ENCODE measurements around the gene ANKS1A.

DNA sequence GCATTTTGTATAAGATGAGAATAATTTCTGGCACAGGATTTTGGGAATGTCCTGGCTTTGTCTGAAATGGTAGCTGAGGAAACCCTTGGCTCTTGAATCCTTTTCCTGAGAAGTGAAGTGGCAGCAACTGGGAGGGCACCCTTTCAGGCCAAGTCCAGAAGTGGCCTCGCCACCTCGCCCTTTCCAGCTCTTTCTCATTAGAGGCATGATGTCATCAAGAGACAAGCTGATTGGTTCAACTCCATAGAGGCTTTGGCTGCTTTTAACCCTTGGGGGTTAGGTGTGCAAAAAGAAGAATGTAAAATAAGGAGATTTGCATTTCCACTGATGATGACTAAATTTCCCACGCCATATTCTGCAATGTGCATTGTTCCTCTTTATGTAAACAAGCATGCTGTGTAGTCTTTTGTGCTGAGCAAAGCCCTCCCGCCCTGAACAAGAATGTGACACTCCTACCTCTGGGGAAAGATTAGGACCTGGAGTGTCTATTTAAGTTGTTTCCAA is 135.5 kb downstream of the ANKS1A start:
- no peak for TF ChIP-seq EZH2 (IDR thresholded peaks at IDR 0.05; ENCODE audit: low read depth)
- TF ChIP-seq, protein P1, sequence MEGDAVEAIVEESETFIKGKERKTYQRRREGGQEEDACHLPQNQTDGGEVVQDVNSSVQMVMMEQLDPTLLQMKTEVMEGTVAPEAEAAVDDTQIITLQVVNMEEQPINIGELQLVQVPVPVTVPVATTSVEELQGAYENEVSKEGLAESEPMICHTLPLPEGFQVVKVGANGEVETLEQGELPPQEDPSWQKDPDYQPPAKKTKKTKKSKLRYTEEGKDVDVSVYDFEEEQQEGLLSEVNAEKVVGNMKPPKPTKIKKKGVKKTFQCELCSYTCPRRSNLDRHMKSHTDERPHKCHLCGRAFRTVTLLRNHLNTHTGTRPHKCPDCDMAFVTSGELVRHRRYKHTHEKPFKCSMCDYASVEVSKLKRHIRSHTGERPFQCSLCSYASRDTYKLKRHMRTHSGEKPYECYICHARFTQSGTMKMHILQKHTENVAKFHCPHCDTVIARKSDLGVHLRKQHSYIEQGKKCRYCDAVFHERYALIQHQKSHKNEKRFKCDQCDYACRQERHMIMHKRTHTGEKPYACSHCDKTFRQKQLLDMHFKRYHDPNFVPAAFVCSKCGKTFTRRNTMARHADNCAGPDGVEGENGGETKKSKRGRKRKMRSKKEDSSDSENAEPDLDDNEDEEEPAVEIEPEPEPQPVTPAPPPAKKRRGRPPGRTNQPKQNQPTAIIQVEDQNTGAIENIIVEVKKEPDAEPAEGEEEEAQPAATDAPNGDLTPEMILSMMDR (conservative IDR thresholded peaks at IDR 0.05) = no peak

Data from PC-9 (cell line).